ENCODE data around the gene HOXD12.

DNA sequence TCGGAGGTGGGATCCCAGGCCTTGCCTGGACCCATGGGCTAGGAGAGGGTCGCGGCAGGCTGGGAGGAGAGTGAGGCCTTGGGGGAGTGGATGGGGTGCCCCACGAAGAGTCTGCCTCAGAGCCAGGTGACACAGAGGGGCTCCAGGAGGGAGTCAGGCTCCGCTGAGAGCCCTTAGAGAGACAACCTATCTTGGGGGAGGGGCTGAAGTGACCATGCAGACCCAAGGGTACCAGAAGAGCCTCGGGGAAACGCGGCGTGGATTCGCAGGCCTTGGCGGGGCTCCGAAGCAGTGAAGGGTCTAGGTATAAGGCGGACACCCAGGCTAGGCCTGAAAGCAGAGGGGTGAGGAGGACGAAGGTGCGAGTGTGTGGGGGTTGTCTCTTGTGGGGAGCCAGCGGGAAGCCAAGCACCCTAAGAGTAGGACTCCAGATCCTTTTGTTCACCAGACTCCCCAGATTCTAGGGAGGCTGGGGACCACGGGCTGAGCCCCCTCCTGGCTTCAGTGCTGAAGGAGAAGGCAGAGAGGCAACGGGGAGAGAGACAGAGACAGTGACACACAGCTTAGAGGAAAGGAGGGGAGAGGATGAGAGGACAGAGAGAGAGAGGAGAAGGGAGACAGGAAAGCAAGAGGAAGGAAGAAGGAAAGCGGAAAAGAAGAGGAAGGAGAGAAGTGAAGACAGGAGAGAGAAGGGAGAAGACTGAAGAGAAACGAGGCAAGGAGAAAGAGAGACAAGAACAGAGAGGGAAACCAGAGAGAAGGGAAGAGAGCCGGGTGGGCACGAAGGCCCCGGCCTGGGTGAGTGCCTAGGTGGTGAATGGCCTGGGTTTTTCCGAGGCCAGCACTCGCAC is 6.4 kb downstream of the HOXD12 start:
- TF ChIP-seq, protein P1, sequence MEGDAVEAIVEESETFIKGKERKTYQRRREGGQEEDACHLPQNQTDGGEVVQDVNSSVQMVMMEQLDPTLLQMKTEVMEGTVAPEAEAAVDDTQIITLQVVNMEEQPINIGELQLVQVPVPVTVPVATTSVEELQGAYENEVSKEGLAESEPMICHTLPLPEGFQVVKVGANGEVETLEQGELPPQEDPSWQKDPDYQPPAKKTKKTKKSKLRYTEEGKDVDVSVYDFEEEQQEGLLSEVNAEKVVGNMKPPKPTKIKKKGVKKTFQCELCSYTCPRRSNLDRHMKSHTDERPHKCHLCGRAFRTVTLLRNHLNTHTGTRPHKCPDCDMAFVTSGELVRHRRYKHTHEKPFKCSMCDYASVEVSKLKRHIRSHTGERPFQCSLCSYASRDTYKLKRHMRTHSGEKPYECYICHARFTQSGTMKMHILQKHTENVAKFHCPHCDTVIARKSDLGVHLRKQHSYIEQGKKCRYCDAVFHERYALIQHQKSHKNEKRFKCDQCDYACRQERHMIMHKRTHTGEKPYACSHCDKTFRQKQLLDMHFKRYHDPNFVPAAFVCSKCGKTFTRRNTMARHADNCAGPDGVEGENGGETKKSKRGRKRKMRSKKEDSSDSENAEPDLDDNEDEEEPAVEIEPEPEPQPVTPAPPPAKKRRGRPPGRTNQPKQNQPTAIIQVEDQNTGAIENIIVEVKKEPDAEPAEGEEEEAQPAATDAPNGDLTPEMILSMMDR (IDR thresholded peaks at IDR 0.05; ENCODE audit: low read length) = no peak
- TF ChIP-seq EZH2 (IDR thresholded peaks at IDR 0.05; ENCODE audit: borderline replicate concordance, low read length) = no peak
